ENCODE data around the gene EIF2AK3.

EIF2AK3 gene

DNA sequence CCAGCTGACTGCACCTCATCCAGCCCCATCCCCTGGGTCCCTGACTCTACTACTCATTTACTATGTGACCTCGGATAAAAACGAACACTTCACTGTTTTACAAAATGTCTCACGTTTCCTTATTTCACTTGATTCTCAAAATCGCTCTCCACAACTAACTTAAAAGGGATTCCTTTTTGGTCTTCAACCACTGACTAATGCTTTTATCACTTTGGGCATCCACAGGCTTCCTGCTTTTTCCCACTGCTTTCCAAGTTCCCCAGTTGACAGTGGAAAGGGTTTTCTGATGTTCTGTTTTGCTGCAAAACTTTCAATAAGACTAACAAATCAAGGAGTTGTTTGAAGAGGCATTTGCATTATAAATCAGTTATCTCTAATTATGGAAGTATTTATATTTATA is 24.1 kb downstream of the EIF2AK3 start:
- no peak overlapping the region for H3K4me3 ChIP-seq (ENCODE audit: low read depth, low read length)

DNA sequence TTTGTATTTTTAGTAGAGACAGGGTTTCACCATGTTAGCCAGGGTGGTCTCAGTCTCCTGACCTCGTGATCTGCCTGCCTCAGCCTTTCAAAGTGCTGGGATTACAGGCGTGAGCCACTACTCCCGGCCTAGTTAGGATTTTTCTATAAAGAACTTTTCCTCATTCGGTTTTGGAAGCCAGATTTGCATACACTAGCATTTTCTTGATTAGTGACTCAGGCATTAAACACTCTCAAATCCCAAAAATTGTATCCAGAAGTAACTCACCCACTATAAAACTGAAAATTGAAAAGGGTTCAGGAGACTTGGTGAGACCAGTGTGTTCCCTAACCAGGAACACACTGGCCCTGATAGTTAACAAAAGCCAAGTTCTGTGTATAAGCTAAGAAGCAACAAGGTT is 25.2 kb downstream of the EIF2AK3 start:
- DNase-seq (ENCODE audit: low read depth), result no peak
- no peak overlapping the region for H3K4me3 ChIP-seq (ENCODE audit: low read depth, low read length)

More for the DNA sequence above, 24.1 kb downstream of the EIF2AK3 start:
- DNase-seq (ENCODE audit: low read depth), result no peak

DNA sequence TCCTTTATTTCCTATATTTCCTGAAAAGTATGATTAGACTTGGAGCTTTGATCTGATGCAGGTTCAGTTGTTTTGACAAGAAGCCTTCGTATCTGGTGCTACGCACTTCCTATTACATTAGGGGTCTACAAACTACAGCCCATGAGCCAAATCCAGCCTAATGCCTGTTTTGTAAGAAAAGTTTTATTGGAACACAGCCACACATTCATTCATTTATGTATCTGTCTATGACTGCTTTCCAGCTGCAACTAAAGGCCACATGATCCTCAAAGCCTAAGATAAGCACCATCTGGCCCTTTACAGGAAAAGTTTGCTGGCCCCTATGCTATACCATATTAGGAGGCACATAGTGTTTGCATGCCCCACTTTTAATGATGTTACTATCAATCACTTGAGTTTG is 26.0 kb downstream of the EIF2AK3 start:
- no peak overlapping the region for H3K4me3 ChIP-seq (ENCODE audit: low read depth, low read length)
- DNase-seq (ENCODE audit: low read depth), result no peak

- no peak overlapping the region for H3K4me3 ChIP-seq (ENCODE audit: low read depth, low read length)
- peak; percentile 93 for DNase-seq (ENCODE audit: low read depth)
Observed at GRCh38 chr2:88600038-88600465, 27.2 kb downstream of the EIF2AK3 start.

DNA sequence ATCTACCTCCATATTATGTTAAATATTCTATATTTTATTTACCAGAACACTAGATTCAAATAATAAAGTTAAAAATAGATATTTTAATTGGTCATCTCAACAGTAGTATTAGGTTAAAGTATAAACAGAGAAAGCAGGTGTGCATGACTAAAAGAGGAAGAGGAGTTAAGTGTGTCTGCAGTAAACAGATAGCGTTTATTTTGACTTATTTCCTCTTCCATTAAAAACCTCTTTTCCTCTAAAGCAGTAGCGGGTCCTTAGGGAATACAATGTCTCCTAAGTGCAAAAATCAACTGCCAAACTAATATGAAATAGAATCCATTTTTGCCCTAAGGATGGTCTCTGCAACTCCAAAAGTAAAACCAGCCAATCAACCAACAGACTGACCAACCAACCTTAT is 27.7 kb downstream of the EIF2AK3 start:
- DNase-seq (ENCODE audit: low read depth), result no peak
- H3K4me3 ChIP-seq (ENCODE audit: low read depth, low read length), result no peak overlapping the region

- H3K4me3 ChIP-seq (ENCODE audit: low read depth, low read length), result no peak overlapping the region
- DNase-seq (ENCODE audit: low read depth), result no peak
Observed at GRCh38 chr2:88597168-88597567, 30.1 kb downstream of the EIF2AK3 start.

GRCh38 chr2:88596141-88596830 is 31.0 kb downstream of the EIF2AK3 start:
- H3K4me3 ChIP-seq (ENCODE audit: low read depth, low read length), result no peak overlapping the region
- no peak for DNase-seq (ENCODE audit: low read depth)

GRCh38 chr2:88591698-88592097 is 35.6 kb downstream of the EIF2AK3 start:
- no peak for DNase-seq (ENCODE audit: low read depth)
- H3K4me3 ChIP-seq (ENCODE audit: low read depth, low read length), result no peak overlapping the region

- H3K4me3 ChIP-seq (ENCODE audit: low read depth, low read length), result no peak overlapping the region
- peak; percentile 25 for DNase-seq (ENCODE audit: low read depth)
Observed at GRCh38 chr2:88590998-88591613, 36.2 kb downstream of the EIF2AK3 start.

- no peak for DNase-seq (ENCODE audit: low read depth)
- no peak overlapping the region for H3K4me3 ChIP-seq (ENCODE audit: low read depth, low read length)
Observed at GRCh38 chr2:88585969-88586368, 41.3 kb downstream of the EIF2AK3 start.

DNA sequence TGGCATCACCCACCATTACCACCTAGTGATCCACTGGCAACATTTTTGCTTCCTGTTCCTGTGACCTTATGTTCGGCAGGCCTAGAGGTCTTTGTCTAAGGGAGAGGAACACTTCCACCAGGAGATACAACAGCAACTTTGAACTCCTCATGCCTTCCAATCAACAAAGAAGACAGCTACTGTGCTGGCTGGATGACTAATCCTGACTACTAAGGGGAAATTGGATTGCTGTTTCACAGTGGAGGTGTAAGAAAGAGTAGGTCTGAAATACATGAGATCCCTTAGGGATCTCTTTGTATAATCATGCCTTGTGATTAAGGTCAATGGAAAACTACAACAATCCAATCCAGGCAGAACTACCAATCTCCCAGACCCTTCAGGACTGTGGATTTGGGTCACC is 45.2 kb downstream of the EIF2AK3 start:
- no peak overlapping the region for H3K4me3 ChIP-seq (ENCODE audit: low read depth, low read length)
- DNase-seq (ENCODE audit: low read depth), result no peak

DNA sequence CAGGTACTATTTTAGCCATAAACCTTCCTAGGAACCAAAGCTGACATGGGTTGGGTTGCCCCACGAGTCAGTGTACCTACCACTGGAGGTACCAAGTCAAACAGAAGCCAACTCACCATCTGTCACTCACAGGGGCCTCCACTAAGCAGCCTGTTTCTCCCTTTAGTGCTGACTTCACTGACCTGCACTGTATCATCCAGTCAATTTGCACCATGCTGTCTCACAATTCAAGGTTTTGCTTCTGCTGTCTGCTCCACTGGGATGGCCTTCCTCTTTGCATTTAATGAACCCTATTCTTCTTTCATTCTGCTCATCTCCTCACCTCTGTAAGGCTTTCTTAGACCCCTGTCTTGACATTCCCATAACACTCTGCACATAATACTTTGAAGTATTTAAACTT is 47.2 kb downstream of the EIF2AK3 start:
- H3K4me3 ChIP-seq (ENCODE audit: low read depth, low read length), result no peak overlapping the region

DNA sequence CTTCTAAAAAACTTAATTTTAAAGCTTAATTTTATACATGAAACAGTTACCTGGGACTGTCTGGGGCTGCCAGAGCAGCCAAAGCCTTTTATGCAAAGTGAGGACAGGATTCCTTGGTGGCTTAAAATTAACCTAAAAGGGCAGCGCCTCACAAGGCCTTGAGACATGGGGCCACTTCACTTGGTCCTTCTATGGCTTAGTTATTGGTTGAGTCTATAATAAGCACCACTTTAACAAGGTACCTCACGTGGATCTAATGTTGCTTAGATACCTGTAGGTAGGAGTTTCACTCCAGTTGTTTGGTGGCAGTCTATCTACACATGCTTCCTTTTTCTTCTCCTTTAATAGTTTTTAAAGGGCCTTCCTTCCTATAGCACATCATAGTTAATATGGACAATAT is 51.6 kb downstream of the EIF2AK3 start:
- no peak for DNase-seq (ENCODE audit: low read depth)

More for the DNA sequence above, 47.2 kb downstream of the EIF2AK3 start:
- DNase-seq (ENCODE audit: low read depth), result no peak

DNA sequence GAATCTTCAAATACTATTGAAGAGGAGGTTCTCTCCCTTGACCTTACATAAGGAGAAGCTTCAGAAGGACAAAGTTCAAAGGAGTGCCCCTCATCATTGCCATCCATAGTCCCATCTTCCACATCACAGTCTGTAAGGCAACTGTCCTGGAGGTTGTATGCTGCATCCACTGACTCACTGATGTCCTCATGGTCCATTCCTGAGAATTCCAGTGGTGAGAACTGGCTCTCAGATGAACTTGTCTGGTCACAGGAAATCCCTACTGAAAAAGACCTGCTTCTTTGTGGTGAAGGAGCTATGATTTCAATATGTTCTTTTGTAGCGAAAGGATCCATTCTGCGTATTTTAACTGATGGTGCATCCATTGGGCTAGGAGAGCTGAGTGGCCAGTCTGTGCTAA is 52.2 kb downstream of the EIF2AK3 start:
- H3K4me3 ChIP-seq (ENCODE audit: low read depth, low read length), result no peak overlapping the region
- no peak for DNase-seq (ENCODE audit: low read depth)

More for the DNA sequence above, 51.6 kb downstream of the EIF2AK3 start:
- no peak overlapping the region for H3K4me3 ChIP-seq (ENCODE audit: low read depth, low read length)

DNA sequence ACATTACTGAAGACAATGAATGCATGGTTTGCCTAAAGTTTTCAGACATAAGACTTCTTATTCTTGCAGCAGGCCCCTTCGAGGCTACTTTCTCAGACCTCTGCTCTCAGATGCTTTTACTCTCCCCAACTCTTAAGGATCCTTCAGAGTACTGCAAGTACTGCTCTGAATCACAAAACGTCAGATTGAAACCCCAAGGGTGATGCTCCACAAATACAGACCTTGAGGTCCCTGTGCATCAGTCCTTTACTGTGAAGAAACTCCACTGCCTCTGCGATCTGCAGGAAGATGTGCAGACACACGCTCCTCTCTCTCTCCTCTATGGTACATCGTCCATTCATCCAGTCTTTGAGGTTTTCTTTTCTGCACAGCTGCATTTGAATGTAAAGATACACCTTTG is 52.8 kb downstream of the EIF2AK3 start:
- no peak for DNase-seq (ENCODE audit: low read depth)
- H3K4me3 ChIP-seq (ENCODE audit: low read depth, low read length), result no peak overlapping the region

DNA sequence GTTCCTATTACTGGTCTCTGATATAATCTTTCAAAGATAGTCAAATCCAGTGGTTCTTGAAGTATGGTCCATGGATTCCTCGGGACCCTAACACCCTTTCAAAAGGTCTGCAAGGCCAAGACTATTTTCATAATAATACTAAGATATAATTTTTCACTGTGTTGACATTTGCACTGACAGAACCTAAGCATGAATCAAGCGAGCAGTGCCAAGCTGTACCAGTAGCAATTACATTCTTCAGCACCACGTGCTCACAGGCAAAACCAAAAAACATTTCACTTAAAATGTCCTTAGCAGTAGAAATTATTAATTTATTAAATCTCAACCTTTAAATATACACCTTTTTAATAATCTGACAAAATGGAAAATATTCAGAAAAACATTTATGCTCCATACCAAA is 59.1 kb downstream of the EIF2AK3 start:
- DNase-seq (ENCODE audit: low read depth), result no peak
- no peak overlapping the region for H3K4me3 ChIP-seq (ENCODE audit: low read depth, low read length)

- no peak for DNase-seq (ENCODE audit: low read depth)
- no peak overlapping the region for H3K4me3 ChIP-seq (ENCODE audit: low read depth, low read length)
Observed at GRCh38 chr2:88564402-88564801, 62.9 kb downstream of the EIF2AK3 start.

GRCh38 chr2:88563129-88563528 is 64.1 kb downstream of the EIF2AK3 start:
- no peak for DNase-seq (ENCODE audit: low read depth)
- H3K4me3 ChIP-seq (ENCODE audit: low read depth, low read length), result no peak overlapping the region

GRCh38 chr2:88561646-88562388 is 65.4 kb downstream of the EIF2AK3 start:
- no peak for DNase-seq (ENCODE audit: low read depth)
- no peak overlapping the region for H3K4me3 ChIP-seq (ENCODE audit: low read depth, low read length)

DNA sequence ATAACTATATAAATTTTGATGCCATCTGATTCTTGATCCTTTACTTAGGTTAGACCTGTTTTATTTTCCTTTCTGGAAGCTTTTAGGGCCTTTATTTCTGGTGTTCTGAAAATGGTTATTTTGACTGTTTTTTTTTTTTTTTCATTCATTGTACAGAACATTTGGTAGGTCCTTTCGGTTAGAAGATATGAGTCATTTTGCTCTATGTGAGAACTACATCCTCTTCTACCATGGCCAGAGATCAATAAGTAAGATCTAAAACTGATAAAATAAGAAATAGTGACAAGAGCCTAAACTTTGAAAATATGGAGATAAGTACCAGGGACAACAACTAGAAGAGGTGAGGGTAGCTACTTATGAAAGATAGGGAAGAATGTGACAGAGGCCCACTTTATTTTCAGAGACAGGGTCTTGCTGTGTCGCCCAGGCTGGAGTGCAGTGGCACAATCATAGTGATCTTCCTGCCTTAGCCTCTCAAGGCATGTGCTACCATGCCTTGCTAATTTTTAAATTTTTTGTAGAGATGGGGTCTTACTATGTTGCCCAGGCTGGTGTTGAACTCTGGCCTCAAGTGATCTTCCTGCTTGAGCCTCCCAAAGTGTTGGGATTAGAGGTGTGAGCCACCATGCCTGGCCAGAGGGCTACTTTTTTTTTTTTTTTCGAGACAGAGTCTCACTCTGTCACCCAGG is 66.5 kb downstream of the EIF2AK3 start:
- H3K4me3 ChIP-seq (ENCODE audit: low read depth, low read length), result no peak overlapping the region
- DNase-seq (ENCODE audit: low read depth), result no peak
